ENCODE results near the gene NT5C1A. TPM values are rescaled to one million over a fixed set of nuclear protein-coding genes. Genes with fewer than 3 reads are reported as not detected.

The NT5C1A gene
- total RNA-seq, 1 experiment from 2014 or later: not detected

- ChIA-PET CTCF (no interaction called here), POLR2A (ENCODE audit: unreplicated experiment) (no interaction called here)
- H3K27me3 ChIP-seq (ENCODE audit: low read length): no peaks in the 10 kb centered on the region; the same call in 1 of the 2 replicates
- no peak overlapping the region for H3K4me2 ChIP-seq (ENCODE audit: low read length)
- H3K4me1 ChIP-seq (ENCODE audit: insufficient read depth, low read length): 0 out of 2 replicates have a peak, but pooled peaks cover 4% of the 10 kb centered on the region
- TF ChIP-seq EZH2 (IDR thresholded peaks at IDR 0.05; ENCODE audit: low read length, unreplicated experiment) (no peak), CTCF (conservative IDR thresholded peaks at IDR 0.05; ENCODE audit: low read depth, low read length) (no peak), EZH2phosphoT487 (IDR thresholded peaks at IDR 0.05; ENCODE audit: borderline replicate concordance, low read length) (no peak)
- intact Hi-C loops (cut with micrococcal nuclease): no loop called here
- no peaks in the 10 kb centered on the region for H3K36me3 ChIP-seq (ENCODE audit: low read depth, low read length)
- no peaks in the 10 kb centered on the region for H3K79me2 ChIP-seq (ENCODE audit: low read length)
- H3K9me3 ChIP-seq (ENCODE audit: low read length): no peaks in the 10 kb centered on the region
- H3K9ac ChIP-seq (ENCODE audit: low read length): no peak overlapping the region
- ATAC-seq (no peak), DNase-seq (peak; percentile 52)
- H3F3A ChIP-seq (ENCODE audit: low read length, unreplicated experiment): no peaks in the 10 kb centered on the region
- H3K27ac ChIP-seq (ENCODE audit: low read length): no peak overlapping the region
- H4K20me1 ChIP-seq (ENCODE audit: low read length): no peaks in the 10 kb centered on the region
- H3K9me2 ChIP-seq (replicated peaks; ENCODE audit: low read length): no peaks in the 10 kb centered on the region
- no peak overlapping the region for H2AFZ ChIP-seq (ENCODE audit: low read length)
- no TSS peak for BruUV-seq (replicated peaks)
- H3K4me3 ChIP-seq (ENCODE audit: low read length): no peak overlapping the region
These were observed 16.8 kb upstream of the NT5C1A start for GRCh38 chr1:39688706-39689105.

- H3K4me3 ChIP-seq (ENCODE audit: low read length): no peak overlapping the region
- H3K27me3 ChIP-seq (ENCODE audit: low read length): no peaks in the 10 kb centered on the region; the same call in 1 of the 2 replicates
These were observed 15.3 kb upstream of the NT5C1A start for GRCh38 chr1:39687243-39687642.

More at GRCh38 chr1:39687243-39687642, 15.3 kb upstream of the NT5C1A start:
- no peak for DNase-seq
- ATAC-seq: no peak
- no TSS peak for BruUV-seq (replicated peaks)
- Histone ChIP-seq H3K9ac (ENCODE audit: low read length) (no peak overlapping the region), H3K79me2 (ENCODE audit: low read length) (no peaks in the 10 kb centered on the region), H3K36me3 (ENCODE audit: low read depth, low read length) (no peaks in the 10 kb centered on the region), H3K27ac (ENCODE audit: low read length) (no peak overlapping the region), H3F3A (ENCODE audit: low read length, unreplicated experiment) (no peaks in the 10 kb centered on the region), H3K9me2 (replicated peaks; ENCODE audit: low read length) (no peaks in the 10 kb centered on the region), H3K4me1 (ENCODE audit: insufficient read depth, low read length) (0 out of 2 replicates have a peak, but pooled peaks cover 4% of the 10 kb centered on the region), H2AFZ (ENCODE audit: low read length) (no peak overlapping the region), H3K4me2 (ENCODE audit: low read length) (no peak overlapping the region), H3K9me3 (ENCODE audit: low read length) (no peaks in the 10 kb centered on the region), H4K20me1 (ENCODE audit: low read length) (no peaks in the 10 kb centered on the region)
- ChIA-PET POLR2A (ENCODE audit: unreplicated experiment) (no interaction called here), CTCF (no interaction called here)
- intact Hi-C loops (cut with micrococcal nuclease): no loop called here
- TF ChIP-seq EZH2 (IDR thresholded peaks at IDR 0.05; ENCODE audit: low read length, unreplicated experiment): no peak
- TF ChIP-seq CTCF (conservative IDR thresholded peaks at IDR 0.05; ENCODE audit: low read depth, low read length): no peak
